ENCODE measurements around the gene WWOX. TPM values are rescaled to one million over a fixed set of nuclear protein-coding genes. Genes with fewer than 3 reads are reported as not detected.

Gene WWOX
- polyA plus RNA-seq, 2 of the 4 experiments (the other 2 are of a cell fraction) = 16.0 to 17.2 TPM

- Histone ChIP-seq H3K4me2 (no peak overlapping the region), H3K9me3 (no peaks in the 10 kb centered on the region), H3K4me1 (no peaks in the 10 kb centered on the region), H3K27ac (no peak overlapping the region), H3K4me3 (no peak overlapping the region)
- TF ChIP-seq HOXA7 (CRISPR knock-in tag; IDR thresholded peaks at IDR 0.05) (no peak), HOXB13 (CRISPR knock-in tag; IDR thresholded peaks at IDR 0.05; ENCODE audit: low read depth) (no peak), EP300 (IDR thresholded peaks at IDR 0.05) (no peak), CTCF (IDR thresholded peaks at IDR 0.05) (no peak), GATA3 (IDR thresholded peaks at IDR 0.05; ENCODE audit: borderline replicate concordance) (no peak), POLR2AphosphoS2 (conservative IDR thresholded peaks at IDR 0.05; ENCODE audit: low read length) (no peak), MAX (IDR thresholded peaks at IDR 0.05) (no peak), RFX5 (IDR thresholded peaks at IDR 0.05) (no peak), E2F6 (IDR thresholded peaks at IDR 0.05; ENCODE audit: borderline replicate concordance, low read depth) (no peak), HOXB5 (CRISPR knock-in tag; IDR thresholded peaks at IDR 0.05) (no peak), SMC3 (IDR thresholded peaks at IDR 0.05) (no peak), RCOR1 (IDR thresholded peaks at IDR 0.05; ENCODE audit: low read depth, low read length) (no peak)
- FAIRE-seq = no peak
- DNase-seq (ENCODE audit: low read depth in 1 of 2, low spot score in 1 of 2) = no peak
- 33% methylated on average over 10 of the region's 10 CpGs for WGBS (ENCODE audit: missing lambda C conversion rate)
- ChIA-PET POLR2A (no interaction called here), CTCF (no interaction called here)
- ATAC-seq = no peak
Observed at GRCh38 chr16:79079656-79080420, 980.4 kb downstream of the WWOX start.

GRCh38 chr16:79081297-79082066, 982.0 kb downstream of the WWOX start:
- no peak for DNase-seq (ENCODE audit: low read depth in 1 of 2, low spot score in 1 of 2)
- ChIA-PET POLR2A (no interaction called here), CTCF (no interaction called here)
- Histone ChIP-seq H3K9me3 (no peaks in the 10 kb centered on the region), H3K4me1 (no peaks in the 10 kb centered on the region), H3K4me3 (no peak overlapping the region), H3K27ac (no peak overlapping the region), H3K4me2 (no peak overlapping the region)
- WGBS (ENCODE audit: missing lambda C conversion rate) = 23% methylated on average over 12 of the region's 12 CpGs
- no peak for ATAC-seq
- no peak for TF ChIP-seq RCOR1 (IDR thresholded peaks at IDR 0.05; ENCODE audit: low read depth, low read length)
- no peak for FAIRE-seq

- 70% methylated on average over 3 of the region's 3 CpGs for WGBS (ENCODE audit: missing lambda C conversion rate)
- CTCF ChIA-PET = no interaction called here
Observed at GRCh38 chr16:79082970-79083369, 983.5 kb downstream of the WWOX start.

More at GRCh38 chr16:79082970-79083369, 983.5 kb downstream of the WWOX start:
- Histone ChIP-seq H3K4me1 (no peaks in the 10 kb centered on the region), H3K4me3 (no peak overlapping the region), H3K9me3 (no peaks in the 10 kb centered on the region), H3K27ac (no peak overlapping the region), H3K4me2 (no peak overlapping the region)
- POLR2A ChIA-PET = no interaction called here
- FAIRE-seq (no peak), ATAC-seq (no peak), DNase-seq (ENCODE audit: low read depth in 1 of 2, low spot score in 1 of 2) (no peak)
- TF ChIP-seq CBX8 (IDR thresholded peaks at IDR 0.05) (no peak), POLR2AphosphoS2 (conservative IDR thresholded peaks at IDR 0.05; ENCODE audit: low read length) (no peak), NR3C1 (IDR thresholded peaks at IDR 0.05) (no peak), CBX2 (IDR thresholded peaks at IDR 0.05; ENCODE audit: borderline replicate concordance, low read depth) (no peak), HEYL (CRISPR knock-in tag; IDR thresholded peaks at IDR 0.05) (no peak), HOXB13 (CRISPR knock-in tag; IDR thresholded peaks at IDR 0.05; ENCODE audit: low read depth) (no peak), E2F6 (IDR thresholded peaks at IDR 0.05; ENCODE audit: borderline replicate concordance, low read depth) (no peak), ESRRA (IDR thresholded peaks at IDR 0.05; ENCODE audit: borderline replicate concordance, low read length) (no peak), RCOR1 (IDR thresholded peaks at IDR 0.05; ENCODE audit: low read depth, low read length) (no peak), KDM5A (IDR thresholded peaks at IDR 0.05) (no peak), HOXA7 (CRISPR knock-in tag; IDR thresholded peaks at IDR 0.05) (no peak)
